ENCODE data around the gene APBB2.

The APBB2 gene

DNA sequence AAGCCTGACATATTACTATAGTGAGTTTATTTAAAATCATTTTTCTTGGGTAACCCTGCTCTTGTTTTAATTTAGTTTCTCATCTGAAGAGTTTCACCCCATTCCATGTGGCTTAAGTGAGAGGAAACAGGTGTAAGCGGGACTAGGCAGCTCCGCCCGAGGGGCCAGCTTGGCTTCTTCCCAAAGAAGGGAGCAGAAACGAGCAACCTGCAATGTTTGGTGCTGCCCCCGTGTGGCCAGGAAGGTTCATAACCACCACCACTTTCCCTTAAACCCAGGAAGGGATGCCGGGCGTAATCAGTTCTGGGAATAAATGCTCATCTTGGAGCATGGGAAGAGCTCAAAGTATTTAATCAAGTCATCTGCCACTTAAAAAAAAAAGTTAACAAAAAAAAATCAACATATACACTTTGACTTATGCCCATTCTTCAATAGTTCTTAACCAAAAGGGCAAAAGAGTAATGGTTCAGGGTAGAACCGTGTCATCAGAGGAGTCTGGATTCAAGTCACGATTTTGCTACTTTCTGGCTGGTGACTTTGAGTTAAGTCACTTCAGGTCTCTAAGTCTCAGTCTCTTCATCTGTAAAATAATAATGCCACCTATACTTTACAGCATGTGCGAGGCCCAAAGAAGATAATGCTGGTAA lies 316.7 kb downstream of the APBB2 start:
- peak; percentile 74 for DNase-seq (ENCODE audit: low spot score)

GRCh38 chr4:40890764-40891163 lies 323.6 kb downstream of the APBB2 start:
- DNase-seq (ENCODE audit: low spot score), result no peak

- no peak for DNase-seq (ENCODE audit: low spot score)
Measured at GRCh38 chr4:40890199-40890598, 324.1 kb downstream of the APBB2 start.

DNA sequence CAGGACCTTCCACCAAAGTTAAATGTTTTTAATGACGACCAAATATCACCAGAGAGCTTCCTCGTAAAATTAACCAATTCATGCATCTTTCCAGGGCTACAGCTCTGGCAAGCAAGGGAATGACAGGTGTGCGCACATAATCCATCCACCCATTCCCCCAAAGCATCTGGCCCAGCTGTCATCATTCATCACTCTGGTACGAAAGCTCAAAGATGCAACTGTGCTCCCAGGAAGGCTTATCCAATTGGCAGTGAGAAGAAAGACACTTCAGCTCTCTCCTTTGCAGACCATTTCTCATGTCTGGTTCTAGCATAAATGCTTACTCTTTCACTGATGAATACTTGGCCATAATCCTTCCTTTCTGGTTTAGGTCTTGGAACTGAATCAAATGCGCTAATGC lies 325.4 kb downstream of the APBB2 start:
- no peak for DNase-seq (ENCODE audit: low spot score)

GRCh38 chr4:40887764-40888131 lies 326.6 kb downstream of the APBB2 start:
- no peak for DNase-seq (ENCODE audit: low spot score)

- DNase-seq (ENCODE audit: low spot score), result no peak
Measured at GRCh38 chr4:40886931-40887763, 327.2 kb downstream of the APBB2 start.

- DNase-seq (ENCODE audit: low spot score), result no peak
Measured at GRCh38 chr4:40881851-40882250, 332.5 kb downstream of the APBB2 start.

DNA sequence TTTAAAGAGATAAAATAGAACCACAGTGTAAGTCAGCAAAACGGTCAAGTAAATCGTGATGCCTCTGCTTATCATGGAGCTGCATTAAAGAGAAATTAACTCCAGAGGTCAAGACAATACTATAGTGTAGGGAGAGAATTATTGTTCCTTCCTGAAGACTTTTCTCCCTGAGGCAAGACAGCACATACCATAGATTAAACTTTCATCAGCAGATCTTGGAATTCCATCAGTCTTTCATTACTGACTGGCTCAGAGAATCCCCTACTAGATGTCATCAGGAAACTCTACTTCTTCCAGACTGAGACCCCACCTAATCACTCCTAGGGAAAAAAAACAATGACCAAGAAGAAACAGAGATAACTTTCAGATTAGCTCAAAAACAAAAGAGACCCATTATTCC lies 333.2 kb downstream of the APBB2 start:
- DNase-seq (ENCODE audit: low spot score), result no peak

DNA sequence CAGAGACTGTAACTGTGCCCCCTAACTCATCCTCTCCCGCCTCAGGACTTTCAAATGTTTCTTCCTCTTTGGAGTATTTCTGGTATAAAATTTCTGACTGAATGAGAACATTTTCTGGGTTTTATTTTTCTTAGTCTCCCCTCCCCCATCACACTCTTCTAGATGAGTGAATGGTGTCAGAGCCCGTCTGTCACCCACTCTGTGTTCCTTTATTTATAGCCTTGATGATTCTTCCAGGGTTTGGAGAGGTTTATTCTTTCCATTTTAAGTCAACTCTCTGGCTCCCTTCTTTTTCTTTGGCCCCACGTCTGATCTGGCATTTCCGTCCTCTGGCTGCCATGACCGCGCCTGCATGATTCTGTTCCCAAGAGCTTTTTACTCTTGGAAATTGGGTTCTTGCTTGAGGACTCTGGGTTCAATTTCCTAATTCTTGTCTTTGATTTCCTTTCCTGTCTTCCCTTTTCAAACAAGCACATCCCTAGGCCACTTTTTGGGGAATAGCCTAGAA lies 335.7 kb downstream of the APBB2 start:
- no peak for DNase-seq (ENCODE audit: low spot score)

- DNase-seq (ENCODE audit: low spot score), result no peak
Measured at GRCh38 chr4:40877081-40877480, 337.3 kb downstream of the APBB2 start.

DNA sequence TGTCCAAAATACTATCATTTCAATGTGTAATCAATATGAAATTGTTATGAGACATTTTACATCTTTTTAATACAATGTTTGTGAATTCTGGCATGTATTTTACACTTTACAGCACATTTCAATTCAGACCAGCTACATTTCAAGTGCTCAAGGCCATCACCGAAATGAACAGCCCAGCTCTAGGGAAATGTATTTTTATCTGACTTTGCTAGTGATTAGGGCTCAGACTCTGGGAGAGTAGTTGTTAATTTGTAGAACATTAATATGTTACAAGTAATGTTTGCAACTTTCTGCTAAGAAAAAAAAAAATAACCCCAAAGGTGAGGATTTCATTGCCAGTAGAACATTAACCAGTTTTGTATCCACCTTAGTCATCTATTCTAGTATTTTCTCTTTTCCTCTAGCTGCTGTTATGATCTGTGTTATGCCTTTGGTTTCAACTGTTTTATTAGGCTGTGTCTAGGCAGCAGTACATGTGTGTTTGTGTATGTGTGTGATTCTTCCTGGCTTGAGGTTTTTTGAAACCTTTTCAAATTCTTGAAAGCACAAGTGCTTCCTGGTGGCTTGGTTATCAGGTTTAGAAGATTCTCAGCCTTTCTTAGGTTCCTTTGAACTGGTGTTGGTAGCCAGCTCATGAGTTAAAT lies 338.7 kb downstream of the APBB2 start:
- no peak for DNase-seq (ENCODE audit: low spot score)

DNA sequence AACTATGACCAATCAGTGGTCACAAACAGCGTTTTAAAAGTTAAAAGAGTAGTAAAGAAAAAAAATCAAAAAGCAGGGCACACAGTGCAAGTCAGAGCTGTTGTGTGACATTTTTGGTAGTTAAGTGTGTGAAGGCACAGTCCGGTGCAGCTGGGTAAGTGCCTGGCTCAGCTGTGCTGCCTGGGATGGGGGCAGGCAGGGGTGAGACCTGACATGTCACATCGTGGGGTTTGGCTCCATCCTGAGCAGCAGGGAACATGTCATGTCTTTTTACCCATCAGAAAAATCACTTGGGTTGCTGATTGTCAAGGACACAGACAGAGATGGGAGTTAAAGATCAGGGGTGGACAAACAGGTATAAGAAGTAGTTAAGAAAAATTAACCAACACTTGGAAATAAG lies 339.4 kb downstream of the APBB2 start:
- DNase-seq (ENCODE audit: low spot score), result no peak

DNA sequence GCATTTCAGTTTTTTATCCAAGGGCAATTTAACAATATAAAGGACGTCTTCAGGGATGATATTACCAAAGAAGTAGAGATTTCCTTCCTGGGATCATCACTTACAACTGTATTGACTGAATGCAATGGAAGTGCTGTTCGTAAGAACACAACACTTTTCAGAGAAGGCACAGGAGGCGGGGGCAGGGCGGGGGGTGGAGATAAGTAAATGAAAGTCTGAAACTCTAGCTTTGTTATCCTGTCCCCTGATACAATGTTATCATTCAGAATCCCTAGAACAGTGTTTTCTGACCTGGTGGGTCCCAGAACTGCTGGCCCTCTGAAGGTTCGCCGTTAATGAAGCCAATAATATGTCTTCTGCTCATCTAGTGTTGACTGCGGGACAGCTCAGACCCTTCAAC lies 340.0 kb downstream of the APBB2 start:
- DNase-seq (ENCODE audit: low spot score), result no peak

GRCh38 chr4:40871695-40872250 lies 342.6 kb downstream of the APBB2 start:
- DNase-seq (ENCODE audit: low spot score), result no peak

GRCh38 chr4:40870150-40870549 lies 344.2 kb downstream of the APBB2 start:
- no peak for DNase-seq (ENCODE audit: low spot score)

DNA sequence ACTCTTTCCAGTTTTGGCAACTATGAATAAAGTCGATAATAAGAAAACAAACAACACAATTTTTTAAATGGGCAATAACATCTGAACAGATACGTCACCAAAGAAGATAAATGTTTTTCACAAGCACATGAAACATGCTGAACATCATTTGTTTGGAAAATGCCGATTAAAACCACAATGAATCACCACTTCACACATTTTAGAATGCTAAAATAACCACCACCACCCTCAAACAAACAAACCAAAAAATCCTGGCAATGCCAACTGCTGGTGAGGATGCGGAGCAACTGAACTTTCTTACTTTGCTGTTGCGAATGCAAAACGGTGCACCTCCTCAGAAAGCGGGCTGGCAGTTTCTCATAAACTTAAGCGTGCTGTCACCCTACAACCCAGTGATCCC lies 348.6 kb downstream of the APBB2 start:
- DNase-seq (ENCODE audit: low spot score), result no peak

DNA sequence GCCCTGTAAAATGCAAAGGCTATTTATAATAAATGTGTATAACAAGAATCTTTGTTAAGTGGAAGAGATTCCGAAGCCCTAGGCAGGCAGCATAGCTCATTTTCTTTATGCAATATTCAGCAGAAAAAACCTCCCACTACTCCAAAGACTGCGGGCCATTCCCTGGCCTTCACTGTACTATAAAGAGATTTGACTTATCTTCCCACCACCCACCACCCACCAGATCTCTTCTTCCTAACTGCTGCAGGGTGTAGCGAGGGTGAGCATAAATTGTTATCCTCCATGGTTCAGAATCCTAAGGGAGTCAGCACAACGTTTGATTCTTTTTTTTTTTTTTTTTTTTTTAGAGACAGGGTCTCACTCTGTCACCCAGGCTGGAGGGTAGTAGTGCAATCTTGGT lies 349.8 kb downstream of the APBB2 start:
- no peak for DNase-seq (ENCODE audit: low spot score)

GRCh38 chr4:40858962-40859361 lies 355.4 kb downstream of the APBB2 start:
- DNase-seq (ENCODE audit: low spot score), result no peak

DNA sequence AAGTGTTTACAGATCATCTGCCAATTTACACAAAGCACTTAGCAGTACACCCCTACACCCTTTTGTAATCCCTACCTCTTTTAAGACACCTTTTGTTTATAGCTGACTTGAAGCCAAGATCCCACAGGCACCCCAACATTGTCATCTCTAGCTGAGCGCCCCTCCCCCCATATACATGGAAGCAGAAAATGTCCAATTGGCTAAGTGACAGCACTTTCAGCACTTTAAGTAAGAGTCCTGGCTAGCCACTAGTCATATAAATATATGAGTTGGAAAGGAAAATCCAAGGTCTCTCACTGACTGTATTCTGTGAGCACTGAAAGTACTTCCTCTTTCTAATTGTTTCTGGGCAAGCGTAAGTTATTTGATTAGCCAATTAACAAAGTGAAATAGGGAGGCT lies 356.4 kb downstream of the APBB2 start:
- DNase-seq (ENCODE audit: low spot score), result no peak

GRCh38 chr4:40856840-40857362 lies 357.4 kb downstream of the APBB2 start:
- DNase-seq (ENCODE audit: low spot score), result no peak

- DNase-seq (ENCODE audit: low spot score), result no peak
Measured at GRCh38 chr4:40856277-40856839, 358.0 kb downstream of the APBB2 start.

DNA sequence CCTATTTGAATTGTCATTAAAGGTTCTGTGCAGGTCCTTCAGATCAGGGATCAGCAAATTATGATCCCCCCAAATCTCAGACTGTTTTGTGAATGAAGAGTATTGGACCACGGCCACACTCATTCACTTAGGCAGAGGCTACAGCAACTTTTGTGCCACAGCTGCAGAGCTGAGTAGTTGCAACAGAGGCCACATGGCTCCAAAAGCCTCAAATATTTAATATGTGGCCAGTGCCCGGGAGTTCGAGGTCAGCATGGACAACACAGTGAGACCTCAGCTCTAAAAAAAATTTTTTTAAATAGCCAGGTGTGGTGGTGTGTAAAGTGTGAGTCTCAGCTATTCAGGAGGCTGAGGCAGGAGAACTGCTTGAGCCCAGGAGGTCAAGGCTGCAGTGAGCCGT lies 363.8 kb downstream of the APBB2 start:
- no peak for DNase-seq (ENCODE audit: low spot score)

All from HuH-7.5 (cell line).